Adrenal gland (tissue), 5 donors: ENCODE results near the gene CEACAM18.

Source experiments
- CTCF ChIP-seq, 6 experiments: fragments of 450-650 bp in 4 of 6; fragments of 200-600 bp in 2 of 6; sonication (generic) in 1 of 6; IDR thresholded peaks; 1 replicate in 5 of 6; 2 replicates in 1 of 6; pipeline versions ENCODE4 v1.5.1 to v1.8.0; 2016 to 2021; ENCODE audit warnings: antibody characterized with exemption in 6 of 6, mild to moderate bottlenecking in 2 of 6, moderate library complexity in 1 of 6
- POLR2A ChIP-seq, 2 donors: fragments of 450-650 bp; IDR thresholded peaks; one replicate each; pipeline ENCODE4 v1.6.1; 2017; ENCODE audit warnings: antibody characterized with exemption in 2 of 2, mild to moderate bottlenecking in 2 of 2, moderate library complexity in 1 of 2
- donor health status: DM: no; HTN: no; CAD: no.

- TF ChIP-seq POLR2A (IDR thresholded peaks at IDR 0.05), result no peak
- TF ChIP-seq CTCF (IDR thresholded peaks at IDR 0.05), result no peak
Observed at GRCh38 chr19:51485960-51486660, 7.8 kb downstream of the CEACAM18 start.
